ENCODE data around the gene CPNE7.

CPNE7 gene

GRCh38 chr16:89601906-89602272 is 26.3 kb downstream of the CPNE7 start:
- CTCF ChIA-PET, result interaction anchor here (0.5 to 1.6 kb wide), 5 partner anchors 11 to 43 kb away, joined by 3 to 6 read pairs (median 3); partner anchors contain the start of genes CPNE7 and DPEP1
- H3K27ac ChIP-seq (ENCODE audit: insufficient read depth in 1 of 2, low read depth in 1 of 2, low read length in 2 of 2, poor library complexity in 1 of 2, severe bottlenecking in 2 of 2), result no peak overlapping the region

GRCh38 chr16:89602273-89602951 is 26.9 kb downstream of the CPNE7 start:
- DNase-seq, result peak; percentile 56 to 82 (median 74)
- ChIA-PET POLR2A (interaction anchor here (0.6 kb wide), 1 partner anchor 32 kb away, joined by 3 read pairs; no protein-coding TSS in a partner anchor), CTCF (interaction anchor here (0.5 to 1.6 kb wide), 5 partner anchors 11 to 87 kb away, joined by 3 to 6 read pairs (median 3); partner anchors contain the start of genes CPNE7 and DPEP1)
- H3K27me3 ChIP-seq (replicated peaks in 2 of 5; ENCODE audit: control insufficient read depth in 4 of 5, insufficient read depth in 5 of 5, low read length in 4 of 5), result no peaks in the 10 kb centered on the region
- H3K4me3 ChIP-seq (ENCODE audit: control insufficient read depth in 1 of 7, extremely low read depth in 1 of 7, insufficient read depth in 4 of 7, low read depth in 2 of 7, low read length in 6 of 7), result peak overlapping the region in 3 of 7 experiments; percentile 11 to 33 (median 25)
- WGBS (ENCODE audit: insufficient coverage), result 1% methylated on average over 15 of the region's 22 CpGs
- no peaks in the 10 kb centered on the region for H3K9me3 ChIP-seq (ENCODE audit: control extremely low read depth in 1 of 5, control insufficient read depth in 4 of 5, insufficient read depth in 2 of 5, low read depth in 1 of 5, low read length in 4 of 5)
- H3K36me3 ChIP-seq (ENCODE audit: control insufficient read depth in 4 of 4, insufficient read depth in 4 of 4, low read length in 3 of 4), result no peaks in the 10 kb centered on the region
- H3K4me1 ChIP-seq (ENCODE audit: control extremely low read depth in 1 of 4, control insufficient read depth in 4 of 4, insufficient read depth in 4 of 4, low read length in 3 of 4), result peaks cover 0 to 15% (median 10%) of the 10 kb centered on the region in 4 experiments
- H3K27ac ChIP-seq (ENCODE audit: insufficient read depth in 1 of 2, low read depth in 1 of 2, low read length in 2 of 2, poor library complexity in 1 of 2, severe bottlenecking in 2 of 2), result no peak overlapping the region

More at GRCh38 chr16:89601906-89602272, 26.3 kb downstream of the CPNE7 start:
- DNase-seq, result no peak
- H3K4me3 ChIP-seq (ENCODE audit: control insufficient read depth in 1 of 7, extremely low read depth in 1 of 7, insufficient read depth in 4 of 7, low read depth in 2 of 7, low read length in 6 of 7), result no peak overlapping the region
- H3K4me1 ChIP-seq (ENCODE audit: control extremely low read depth in 1 of 4, control insufficient read depth in 4 of 4, insufficient read depth in 4 of 4, low read length in 3 of 4), result peaks cover 0 to 15% (median 10%) of the 10 kb centered on the region in 4 experiments
- H3K9me3 ChIP-seq (ENCODE audit: control extremely low read depth in 1 of 5, control insufficient read depth in 4 of 5, insufficient read depth in 2 of 5, low read depth in 1 of 5, low read length in 4 of 5), result no peaks in the 10 kb centered on the region
- no peaks in the 10 kb centered on the region for H3K27me3 ChIP-seq (replicated peaks in 2 of 5; ENCODE audit: control insufficient read depth in 4 of 5, insufficient read depth in 5 of 5, low read length in 4 of 5)
- H3K36me3 ChIP-seq (ENCODE audit: control insufficient read depth in 4 of 4, insufficient read depth in 4 of 4, low read length in 3 of 4), result no peaks in the 10 kb centered on the region
- POLR2A ChIA-PET, result no interaction called here
- 73% methylated on average over 22 of the region's 22 CpGs for WGBS (ENCODE audit: insufficient coverage)

- peaks cover 0 to 15% (median 10%) of the 10 kb centered on the region in 4 experiments for H3K4me1 ChIP-seq (ENCODE audit: control extremely low read depth in 1 of 4, control insufficient read depth in 4 of 4, insufficient read depth in 4 of 4, low read length in 3 of 4)
- no peaks in the 10 kb centered on the region for H3K27me3 ChIP-seq (replicated peaks in 2 of 5; ENCODE audit: control insufficient read depth in 4 of 5, insufficient read depth in 5 of 5, low read length in 4 of 5)
- DNase-seq, result no peak
- POLR2A ChIA-PET, result interaction anchor here (0.6 kb wide), 1 partner anchor 33 kb away, joined by 3 read pairs; no protein-coding TSS in a partner anchor
- peak overlapping the region in 2 of 7 experiments; percentile 25 to 33 for H3K4me3 ChIP-seq (ENCODE audit: control insufficient read depth in 1 of 7, extremely low read depth in 1 of 7, insufficient read depth in 4 of 7, low read depth in 2 of 7, low read length in 6 of 7)
- no peaks in the 10 kb centered on the region for H3K36me3 ChIP-seq (ENCODE audit: control insufficient read depth in 4 of 4, insufficient read depth in 4 of 4, low read length in 3 of 4)
- no peaks in the 10 kb centered on the region for H3K9me3 ChIP-seq (ENCODE audit: control extremely low read depth in 1 of 5, control insufficient read depth in 4 of 5, insufficient read depth in 2 of 5, low read depth in 1 of 5, low read length in 4 of 5)
- 85% methylated on average over 4 of the region's 5 CpGs for WGBS (ENCODE audit: insufficient coverage)
- CTCF ChIA-PET, result interaction anchor here (0.6 to 1.6 kb wide), 3 partner anchors 10 to 86 kb away, joined by 3 to 5 read pairs (median 3); partner anchors contain the start of gene DPEP1
- H3K27ac ChIP-seq (ENCODE audit: insufficient read depth in 1 of 2, low read depth in 1 of 2, low read length in 2 of 2, poor library complexity in 1 of 2, severe bottlenecking in 2 of 2), result no peak overlapping the region
Measured at GRCh38 chr16:89602952-89603590, 27.5 kb downstream of the CPNE7 start.

GRCh38 chr16:89604764-89605163 is 29.2 kb downstream of the CPNE7 start:
- no peak overlapping the region for H3K27ac ChIP-seq (ENCODE audit: insufficient read depth in 1 of 2, low read depth in 1 of 2, low read length in 2 of 2, poor library complexity in 1 of 2, severe bottlenecking in 2 of 2)
- 98% methylated on average over 13 of the region's 16 CpGs for WGBS (ENCODE audit: insufficient coverage)
- no peak for DNase-seq
- ChIA-PET CTCF (no interaction called here), POLR2A (no interaction called here)
- H3K36me3 ChIP-seq (ENCODE audit: control insufficient read depth in 4 of 4, insufficient read depth in 4 of 4, low read length in 3 of 4), result no peaks in the 10 kb centered on the region
- H3K27me3 ChIP-seq (replicated peaks in 2 of 5; ENCODE audit: control insufficient read depth in 4 of 5, insufficient read depth in 5 of 5, low read length in 4 of 5), result no peaks in the 10 kb centered on the region
- H3K4me3 ChIP-seq (ENCODE audit: control insufficient read depth in 1 of 7, extremely low read depth in 1 of 7, insufficient read depth in 4 of 7, low read depth in 2 of 7, low read length in 6 of 7), result no peak overlapping the region
- no peaks in the 10 kb centered on the region for H3K9me3 ChIP-seq (ENCODE audit: control extremely low read depth in 1 of 5, control insufficient read depth in 4 of 5, insufficient read depth in 2 of 5, low read depth in 1 of 5, low read length in 4 of 5)
- H3K4me1 ChIP-seq (ENCODE audit: control extremely low read depth in 1 of 4, control insufficient read depth in 4 of 4, insufficient read depth in 4 of 4, low read length in 3 of 4), result peaks cover 0 to 15% (median 10%) of the 10 kb centered on the region in 4 experiments

GRCh38 chr16:89605186-89605970 is 29.8 kb downstream of the CPNE7 start:
- ChIA-PET CTCF (no interaction called here), POLR2A (no interaction called here)
- H3K27ac ChIP-seq (ENCODE audit: insufficient read depth in 1 of 2, low read depth in 1 of 2, low read length in 2 of 2, poor library complexity in 1 of 2, severe bottlenecking in 2 of 2), result no peak overlapping the region
- H3K36me3 ChIP-seq (ENCODE audit: control insufficient read depth in 4 of 4, insufficient read depth in 4 of 4, low read length in 3 of 4), result no peaks in the 10 kb centered on the region
- peaks cover 0 to 15% (median 10%) of the 10 kb centered on the region in 4 experiments for H3K4me1 ChIP-seq (ENCODE audit: control extremely low read depth in 1 of 4, control insufficient read depth in 4 of 4, insufficient read depth in 4 of 4, low read length in 3 of 4)
- WGBS (ENCODE audit: insufficient coverage), result 98% methylated on average over 31 of the region's 34 CpGs
- no peak overlapping the region for H3K4me3 ChIP-seq (ENCODE audit: control insufficient read depth in 1 of 7, extremely low read depth in 1 of 7, insufficient read depth in 4 of 7, low read depth in 2 of 7, low read length in 6 of 7)
- H3K9me3 ChIP-seq (ENCODE audit: control extremely low read depth in 1 of 5, control insufficient read depth in 4 of 5, insufficient read depth in 2 of 5, low read depth in 1 of 5, low read length in 4 of 5), result no peaks in the 10 kb centered on the region
- H3K27me3 ChIP-seq (replicated peaks in 2 of 5; ENCODE audit: control insufficient read depth in 4 of 5, insufficient read depth in 5 of 5, low read length in 4 of 5), result no peaks in the 10 kb centered on the region
- no peak for DNase-seq

DNA sequence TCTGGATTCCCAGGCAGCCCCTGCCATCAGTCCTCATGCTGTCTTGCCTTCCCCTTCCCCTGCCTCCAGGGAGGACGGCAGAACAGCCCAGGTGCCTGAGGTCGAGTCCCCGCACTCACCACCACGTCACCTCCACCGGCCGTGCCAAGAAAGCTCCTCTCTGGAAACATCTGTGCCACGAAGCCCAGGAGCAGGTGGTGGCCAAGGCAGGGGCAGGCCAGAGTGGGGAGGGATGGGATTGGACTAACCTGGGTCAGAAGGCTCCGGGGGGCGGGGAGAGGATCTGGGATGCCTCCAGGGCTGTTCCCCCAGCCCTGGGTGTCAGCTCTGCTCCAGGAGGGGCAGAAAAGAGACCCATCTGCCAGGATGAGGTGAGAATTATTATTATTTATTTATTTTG is 30.4 kb downstream of the CPNE7 start:
- H3K27me3 ChIP-seq (replicated peaks in 2 of 5; ENCODE audit: control insufficient read depth in 4 of 5, insufficient read depth in 5 of 5, low read length in 4 of 5), result no peaks in the 10 kb centered on the region
- POLR2A ChIA-PET, result no interaction called here
- H3K9me3 ChIP-seq (ENCODE audit: control extremely low read depth in 1 of 5, control insufficient read depth in 4 of 5, insufficient read depth in 2 of 5, low read depth in 1 of 5, low read length in 4 of 5), result no peaks in the 10 kb centered on the region
- H3K36me3 ChIP-seq (ENCODE audit: control insufficient read depth in 4 of 4, insufficient read depth in 4 of 4, low read length in 3 of 4), result no peaks in the 10 kb centered on the region
- H3K4me1 ChIP-seq (ENCODE audit: control extremely low read depth in 1 of 4, control insufficient read depth in 4 of 4, insufficient read depth in 4 of 4, low read length in 3 of 4), result peaks cover 0 to 15% (median 10%) of the 10 kb centered on the region in 4 experiments
- CTCF ChIA-PET, result no interaction called here
- DNase-seq, result no peak
- no peak overlapping the region for H3K4me3 ChIP-seq (ENCODE audit: control insufficient read depth in 1 of 7, extremely low read depth in 1 of 7, insufficient read depth in 4 of 7, low read depth in 2 of 7, low read length in 6 of 7)
- no peak overlapping the region for H3K27ac ChIP-seq (ENCODE audit: insufficient read depth in 1 of 2, low read depth in 1 of 2, low read length in 2 of 2, poor library complexity in 1 of 2, severe bottlenecking in 2 of 2)
- WGBS (ENCODE audit: insufficient coverage), result 93% methylated on average over 3 of the region's 9 CpGs
